Lower leg skin (tissue), 4 donors: Measurements from ENCODE around the gene MPV17. TPM values are rescaled to one million over a fixed set of nuclear protein-coding genes. Genes with fewer than 3 reads are reported as not detected.

Experiments
- DNase-seq, 2 donors: peaks; one replicate each; pipeline ENCODE4 v3.0.0-alpha.2; 2019; ENCODE audit warnings: low spot score in 2 of 2
- H3K4me3 ChIP-seq: fragments of 200-600 bp; sonication (generic); 2 replicates; pipeline ENCODE4 v1.5.1; 2017; ENCODE audit warnings: mild to moderate bottlenecking, low read depth; ENCODE audit not compliant: poor library complexity, severe bottlenecking
- CTCF ChIP-seq, 3 donors: fragments of 450-650 bp; IDR thresholded peaks; one replicate each; pipeline ENCODE4 v1.5.1; 2016; ENCODE audit warnings: antibody characterized with exemption in 3 of 3, mild to moderate bottlenecking in 3 of 3, moderate library complexity in 2 of 3
- POLR2A ChIP-seq, 2 donors: fragments of 450-650 bp; IDR thresholded peaks; one replicate each; pipeline ENCODE4 v1.6.1; 2016 to 2017; ENCODE audit warnings: antibody characterized with exemption in 2 of 2, mild to moderate bottlenecking in 1 of 2, moderate library complexity in 1 of 2
- WGBS, 2 donors: methylation state at CpG; one replicate each; pipeline ENCODE4 v1.1.5; 2018; 5-methylcytosine and 5-hydroxymethylcytosine counted together
- intact Hi-C: fragments of 100-400 bp; cut with DNase I; formaldehyde crosslinking; loops from one replicate; pipeline ENCODE4 v1.15.0; 2023; ENCODE audit warnings: low total_unique reads
- total RNA-seq, 4 donors: library from RNA; depleted of rRNA; stranded (reverse); fragments of >200 nt; gene quantifications; one replicate each; pipeline ENCODE4 v1.1.0, GENCODE V29; 2016

Gene MPV17
- 10 to 100 TPM; 27.2 to 44.8 (median 37.0) TPM for total RNA-seq

- DNase-seq, result peak; percentile 89 to 98
- intact Hi-C loops, result no loop called here
- WGBS, 2 donors, result 0% methylated on average over 28 to 39 of the region's 39 CpGs
- TF ChIP-seq CTCF (IDR thresholded peaks at IDR 0.05) (no peak), POLR2A (IDR thresholded peaks at IDR 0.05) (peak in 1 of 2 donors; percentile 68)
- H3K4me3 ChIP-seq, result peak within 1 kb of the TSS; percentile 79
These were observed at the start of gene MPV17 for GRCh38 chr2:27322766-27323595. TSS of gene MPV17 (minus strand) at chr2:27323097. CDS start at chr2:27322517, 580 bp downstream.

GRCh38 chr2:27370816-27371620 lies 48.1 kb upstream of the MPV17 start:
- peak in 1 of 2 donors; percentile 88 for DNase-seq
- intact Hi-C loops, result no loop called here

GRCh38 chr2:27370026-27370815 lies 47.3 kb upstream of the MPV17 start, which contains the start of the genes EIF2B4 and SNX17:
TSS of gene EIF2B4 (minus strand) at chr2:27370338. CDS start at chr2:27370314, 24 bp downstream.
TSS of gene SNX17 (plus strand) at chr2:27370616. CDS start at chr2:27370744, 128 bp downstream.
- no peak for TF ChIP-seq POLR2A (IDR thresholded peaks at IDR 0.05)
- peak in 1 of 3 donors; percentile 31 for TF ChIP-seq CTCF (IDR thresholded peaks at IDR 0.05)
- peak within 1 kb of the TSS; percentile 98 for H3K4me3 ChIP-seq
- WGBS, 2 donors, result 0% methylated on average over 37 to 43 of the region's 85 CpGs
- peak; percentile 99 to 100 for DNase-seq
- intact Hi-C loops, result no loop called here

More at GRCh38 chr2:27370816-27371620, 48.1 kb upstream of the MPV17 start:
- TF ChIP-seq CTCF (IDR thresholded peaks at IDR 0.05) (no peak), POLR2A (IDR thresholded peaks at IDR 0.05) (no peak)
- H3K4me3 ChIP-seq, result peak overlapping the region; percentile 98
- 1% methylated on average over 39 to 40 of the region's 46 CpGs for WGBS, 2 donors

- peak; percentile 58 to 91 for DNase-seq
- TF ChIP-seq CTCF (IDR thresholded peaks at IDR 0.05) (no peak), POLR2A (IDR thresholded peaks at IDR 0.05) (no peak)
- intact Hi-C loops, result no loop called here
- 0 to 2% methylated on average over 12 to 14 of the region's 18 CpGs for WGBS, 2 donors
- H3K4me3 ChIP-seq, result peak overlapping the region; percentile 72
These were observed 46.7 kb upstream of the MPV17 start for GRCh38 chr2:27369471-27370025.

GRCh38 chr2:27363933-27364332 lies 41.0 kb upstream of the MPV17 start:
- no peak for TF ChIP-seq CTCF (IDR thresholded peaks at IDR 0.05)
- no peak for TF ChIP-seq POLR2A (IDR thresholded peaks at IDR 0.05)
- WGBS, 2 donors, result 75 to 91% methylated on average over 2 of the region's 2 CpGs

More at GRCh38 chr2:27363933-27364332, 41.0 kb upstream of the MPV17 start:
- no peak for DNase-seq
- intact Hi-C loops, result no loop called here
- no peak overlapping the region for H3K4me3 ChIP-seq
